WTC11 (cell line): ENCODE data around the gene EPHB3. TPM values are rescaled to one million over a fixed set of nuclear protein-coding genes. Genes with fewer than 3 reads are reported as not detected.

ENCODE experiments used
- ATAC-seq: fragments of 200-7000 bp; cut with Tn5 transposase; 2 replicates; pipeline ENCODE4 v1.10.0; 2021; ENCODE audit warnings: mild to moderate bottlenecking, moderate library complexity
- CTCF ChIA-PET: fragments of 300-600 bp; sonication (Branson Sonifier 250); formaldehyde crosslinking; loops from one replicate; lab custom pipeline; 2021; ENCODE audit warnings: antibody characterized with exemption; lab: Charles Lee
- POLR2A ChIA-PET: fragments of 350-600 bp; sonication (Branson Sonifier 250); formaldehyde crosslinking; loops from one replicate; lab custom pipeline; 2021; ENCODE audit warnings: antibody characterized with exemption; lab: Charles Lee
- DNase-seq: peaks from one replicate; pipeline ENCODE4 v3.0.0; 2021; ENCODE audit warnings: low spot score
- H3K27ac Mint-ChIP-seq: 2 replicates; pipeline ENCODE4 v1.8.0; 2021; ENCODE audit warnings: mixed read lengths
- H3K27me3 Mint-ChIP-seq: 2 replicates; pipeline ENCODE4 v1.8.0; 2021; ENCODE audit warnings: low read depth, mild to moderate bottlenecking, moderate library complexity, mixed read lengths
- H3K36me3 Mint-ChIP-seq: 2 replicates; pipeline ENCODE4 v1.8.0; 2021; ENCODE audit warnings: mixed read lengths
- H3K4me1 Mint-ChIP-seq: 2 replicates; pipeline ENCODE4 v1.8.0; 2022; ENCODE audit warnings: mixed read lengths
- H3K4me3 Mint-ChIP-seq: 2 replicates; pipeline ENCODE4 v1.8.0; 2021; ENCODE audit warnings: mild to moderate bottlenecking, moderate library complexity, mixed read lengths
- H3K9me3 Mint-ChIP-seq: 2 replicates; pipeline ENCODE4 v1.8.0; 2021; ENCODE audit warnings: mixed read lengths
- ATF1 ChIP-seq: sonication (generic); formaldehyde crosslinking; IDR thresholded peaks from 2 replicates; pipeline ENCODE4 v1.8.1; 2023; ENCODE audit warnings: mild to moderate bottlenecking, moderate library complexity, missing genetic modification reagents
- CBFB ChIP-seq: sonication (generic); formaldehyde crosslinking; IDR thresholded peaks from 2 replicates; pipeline ENCODE4 v1.8.1; 2022; ENCODE audit warnings: mild to moderate bottlenecking, low read depth, missing genetic modification reagents
- ETV6 ChIP-seq: sonication (generic); formaldehyde crosslinking; IDR thresholded peaks from 2 replicates; pipeline ENCODE4 v1.8.1; 2022; ENCODE audit warnings: mild to moderate bottlenecking, missing genetic modification reagents
- GABPB1 ChIP-seq: sonication (generic); formaldehyde crosslinking; IDR thresholded peaks from 2 replicates; pipeline ENCODE4 v1.8.1; 2023; ENCODE audit warnings: mild to moderate bottlenecking, missing genetic modification reagents
- MXD4 ChIP-seq: fragments of 250-450 bp; sonication (Bioruptor Pico); IDR thresholded peaks from 2 replicates; pipeline ENCODE4 v1.8.0; 2021; ENCODE audit warnings: mild to moderate bottlenecking, moderate library complexity, borderline replicate concordance
- MYBL2 ChIP-seq: sonication (generic); formaldehyde crosslinking; IDR thresholded peaks from 2 replicates; pipeline ENCODE4 v1.8.1; 2023; ENCODE audit warnings: mild to moderate bottlenecking, moderate library complexity, missing genetic modification reagents
- PRRX2 ChIP-seq: fragments of 250-450 bp; sonication (Bioruptor Pico); IDR thresholded peaks from 2 replicates; pipeline ENCODE4 v1.8.0; 2021; ENCODE audit warnings: mild to moderate bottlenecking
- SMAD4 ChIP-seq: sonication (generic); formaldehyde crosslinking; IDR thresholded peaks from 2 replicates; pipeline ENCODE4 v1.8.0; 2022; ENCODE audit warnings: mild to moderate bottlenecking, missing genetic modification reagents
- TCF7 ChIP-seq: sonication (generic); formaldehyde crosslinking; IDR thresholded peaks from 2 replicates; pipeline ENCODE4 v1.8.0; 2022; ENCODE audit warnings: mild to moderate bottlenecking, low read depth, missing genetic modification reagents, moderate library complexity
- TEAD1 ChIP-seq: sonication (generic); formaldehyde crosslinking; IDR thresholded peaks from 2 replicates; pipeline ENCODE4 v1.8.0; 2022; ENCODE audit warnings: mild to moderate bottlenecking, missing genetic modification reagents
- TEAD4 ChIP-seq: sonication (generic); formaldehyde crosslinking; IDR thresholded peaks from 2 replicates; pipeline ENCODE4 v1.8.0; 2022; ENCODE audit warnings: mild to moderate bottlenecking, missing genetic modification reagents
- ZBTB21 ChIP-seq: sonication (generic); formaldehyde crosslinking; IDR thresholded peaks from 2 replicates; pipeline ENCODE4 v1.8.1; 2023; ENCODE audit warnings: mild to moderate bottlenecking, missing genetic modification reagents, borderline replicate concordance
- ZNF396 ChIP-seq: fragments of 250-450 bp; sonication (Bioruptor Pico); IDR thresholded peaks from 2 replicates; pipeline ENCODE4 v1.8.0; 2021; ENCODE audit warnings: mild to moderate bottlenecking, moderate library complexity, borderline replicate concordance
- total RNA-seq: library from RNA; stranded (reverse); gene quantifications from 3 replicates; pipeline ENCODE4 v1.2.3, GENCODE V29; 2021
- TF ChIP-seq, protein P1 (sequence below): sonication (generic); formaldehyde crosslinking; IDR thresholded peaks from 2 replicates; pipeline ENCODE4 v1.8.0; 2023; ENCODE audit warnings: missing genetic modification reagents, mild to moderate bottlenecking, borderline replicate concordance
- TF ChIP-seq, protein P2 (sequence below): sonication (generic); formaldehyde crosslinking; conservative IDR thresholded peaks from 2 replicates; pipeline ENCODE4 v1.8.1; 2023; ENCODE audit warnings: mild to moderate bottlenecking, low read depth, missing genetic modification reagents, moderate library complexity
- TF ChIP-seq, protein P3 (sequence below): sonication (generic); formaldehyde crosslinking; IDR thresholded peaks from 2 replicates; pipeline ENCODE4 v1.8.0; 2022; ENCODE audit warnings: mild to moderate bottlenecking, missing genetic modification reagents
- TF ChIP-seq, protein P4 (sequence below): sonication (generic); formaldehyde crosslinking; IDR thresholded peaks from 2 replicates; pipeline ENCODE4 v1.8.1; 2023; ENCODE audit warnings: mild to moderate bottlenecking, missing genetic modification reagents
- TF ChIP-seq, protein P5 (sequence below): fragments of 250-450 bp; sonication (Bioruptor Pico); IDR thresholded peaks from 2 replicates; pipeline ENCODE4 v1.9.0; 2021; ENCODE audit warnings: moderate library complexity, mild to moderate bottlenecking, inconsistent platforms, borderline replicate concordance

EPHB3 gene
- total RNA-seq, 1 experiment from 2014 or later, result 11.4 TPM

DNA sequence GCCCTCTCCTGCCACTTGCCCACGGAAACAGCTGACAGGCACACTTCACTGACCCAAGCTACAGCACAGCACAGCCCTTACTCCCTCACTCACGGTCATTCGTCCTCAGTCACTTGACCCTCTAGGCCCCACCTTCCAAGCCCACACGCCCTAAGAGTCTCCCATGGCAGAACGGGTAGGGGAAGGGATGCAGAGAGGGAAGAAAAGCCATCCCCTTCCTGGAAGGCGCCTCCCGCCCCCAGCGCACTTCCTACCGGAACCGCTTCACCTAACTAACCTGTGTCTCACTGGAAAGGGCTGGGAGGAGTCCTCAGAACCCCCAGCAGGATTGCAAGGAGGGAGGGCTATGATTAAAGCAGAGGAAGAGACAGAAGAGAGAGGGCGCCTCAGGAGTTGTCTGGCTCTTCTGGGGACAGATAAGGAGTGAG, 22.9 kb downstream of the EPHB3 start (continued):
- TF ChIP-seq, protein P1, sequence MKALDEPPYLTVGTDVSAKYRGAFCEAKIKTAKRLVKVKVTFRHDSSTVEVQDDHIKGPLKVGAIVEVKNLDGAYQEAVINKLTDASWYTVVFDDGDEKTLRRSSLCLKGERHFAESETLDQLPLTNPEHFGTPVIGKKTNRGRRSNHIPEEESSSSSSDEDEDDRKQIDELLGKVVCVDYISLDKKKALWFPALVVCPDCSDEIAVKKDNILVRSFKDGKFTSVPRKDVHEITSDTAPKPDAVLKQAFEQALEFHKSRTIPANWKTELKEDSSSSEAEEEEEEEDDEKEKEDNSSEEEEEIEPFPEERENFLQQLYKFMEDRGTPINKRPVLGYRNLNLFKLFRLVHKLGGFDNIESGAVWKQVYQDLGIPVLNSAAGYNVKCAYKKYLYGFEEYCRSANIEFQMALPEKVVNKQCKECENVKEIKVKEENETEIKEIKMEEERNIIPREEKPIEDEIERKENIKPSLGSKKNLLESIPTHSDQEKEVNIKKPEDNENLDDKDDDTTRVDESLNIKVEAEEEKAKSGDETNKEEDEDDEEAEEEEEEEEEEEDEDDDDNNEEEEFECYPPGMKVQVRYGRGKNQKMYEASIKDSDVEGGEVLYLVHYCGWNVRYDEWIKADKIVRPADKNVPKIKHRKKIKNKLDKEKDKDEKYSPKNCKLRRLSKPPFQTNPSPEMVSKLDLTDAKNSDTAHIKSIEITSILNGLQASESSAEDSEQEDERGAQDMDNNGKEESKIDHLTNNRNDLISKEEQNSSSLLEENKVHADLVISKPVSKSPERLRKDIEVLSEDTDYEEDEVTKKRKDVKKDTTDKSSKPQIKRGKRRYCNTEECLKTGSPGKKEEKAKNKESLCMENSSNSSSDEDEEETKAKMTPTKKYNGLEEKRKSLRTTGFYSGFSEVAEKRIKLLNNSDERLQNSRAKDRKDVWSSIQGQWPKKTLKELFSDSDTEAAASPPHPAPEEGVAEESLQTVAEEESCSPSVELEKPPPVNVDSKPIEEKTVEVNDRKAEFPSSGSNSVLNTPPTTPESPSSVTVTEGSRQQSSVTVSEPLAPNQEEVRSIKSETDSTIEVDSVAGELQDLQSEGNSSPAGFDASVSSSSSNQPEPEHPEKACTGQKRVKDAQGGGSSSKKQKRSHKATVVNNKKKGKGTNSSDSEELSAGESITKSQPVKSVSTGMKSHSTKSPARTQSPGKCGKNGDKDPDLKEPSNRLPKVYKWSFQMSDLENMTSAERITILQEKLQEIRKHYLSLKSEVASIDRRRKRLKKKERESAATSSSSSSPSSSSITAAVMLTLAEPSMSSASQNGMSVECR (CRISPR knock-in tag), result peak; percentile 10; the same call in 1 of the 2 replicates
- TF ChIP-seq TEAD4 (0 out of 2 replicates have a peak, but pooled peaks have one; percentile 1), GABPB1 (CRISPR knock-in tag) (no peak), ETV6 (CRISPR knock-in tag) (peak; percentile 100), ZNF396 (CRISPR knock-in tag) (no peak), TCF7 (CRISPR knock-in tag) (no peak), TEAD1 (CRISPR knock-in tag) (0 out of 2 replicates have a peak, but pooled peaks have one; percentile 34), MYBL2 (0 out of 2 replicates have a peak, but pooled peaks have one; percentile 4), PRRX2 (CRISPR knock-in tag) (no peak), SMAD4 (CRISPR knock-in tag) (no peak), ATF1 (no peak)
- TF ChIP-seq, protein P2, sequence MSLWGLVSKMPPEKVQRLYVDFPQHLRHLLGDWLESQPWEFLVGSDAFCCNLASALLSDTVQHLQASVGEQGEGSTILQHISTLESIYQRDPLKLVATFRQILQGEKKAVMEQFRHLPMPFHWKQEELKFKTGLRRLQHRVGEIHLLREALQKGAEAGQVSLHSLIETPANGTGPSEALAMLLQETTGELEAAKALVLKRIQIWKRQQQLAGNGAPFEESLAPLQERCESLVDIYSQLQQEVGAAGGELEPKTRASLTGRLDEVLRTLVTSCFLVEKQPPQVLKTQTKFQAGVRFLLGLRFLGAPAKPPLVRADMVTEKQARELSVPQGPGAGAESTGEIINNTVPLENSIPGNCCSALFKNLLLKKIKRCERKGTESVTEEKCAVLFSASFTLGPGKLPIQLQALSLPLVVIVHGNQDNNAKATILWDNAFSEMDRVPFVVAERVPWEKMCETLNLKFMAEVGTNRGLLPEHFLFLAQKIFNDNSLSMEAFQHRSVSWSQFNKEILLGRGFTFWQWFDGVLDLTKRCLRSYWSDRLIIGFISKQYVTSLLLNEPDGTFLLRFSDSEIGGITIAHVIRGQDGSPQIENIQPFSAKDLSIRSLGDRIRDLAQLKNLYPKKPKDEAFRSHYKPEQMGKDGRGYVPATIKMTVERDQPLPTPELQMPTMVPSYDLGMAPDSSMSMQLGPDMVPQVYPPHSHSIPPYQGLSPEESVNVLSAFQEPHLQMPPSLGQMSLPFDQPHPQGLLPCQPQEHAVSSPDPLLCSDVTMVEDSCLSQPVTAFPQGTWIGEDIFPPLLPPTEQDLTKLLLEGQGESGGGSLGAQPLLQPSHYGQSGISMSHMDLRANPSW (CRISPR knock-in tag), result no peak
- TF ChIP-seq, protein P3, sequence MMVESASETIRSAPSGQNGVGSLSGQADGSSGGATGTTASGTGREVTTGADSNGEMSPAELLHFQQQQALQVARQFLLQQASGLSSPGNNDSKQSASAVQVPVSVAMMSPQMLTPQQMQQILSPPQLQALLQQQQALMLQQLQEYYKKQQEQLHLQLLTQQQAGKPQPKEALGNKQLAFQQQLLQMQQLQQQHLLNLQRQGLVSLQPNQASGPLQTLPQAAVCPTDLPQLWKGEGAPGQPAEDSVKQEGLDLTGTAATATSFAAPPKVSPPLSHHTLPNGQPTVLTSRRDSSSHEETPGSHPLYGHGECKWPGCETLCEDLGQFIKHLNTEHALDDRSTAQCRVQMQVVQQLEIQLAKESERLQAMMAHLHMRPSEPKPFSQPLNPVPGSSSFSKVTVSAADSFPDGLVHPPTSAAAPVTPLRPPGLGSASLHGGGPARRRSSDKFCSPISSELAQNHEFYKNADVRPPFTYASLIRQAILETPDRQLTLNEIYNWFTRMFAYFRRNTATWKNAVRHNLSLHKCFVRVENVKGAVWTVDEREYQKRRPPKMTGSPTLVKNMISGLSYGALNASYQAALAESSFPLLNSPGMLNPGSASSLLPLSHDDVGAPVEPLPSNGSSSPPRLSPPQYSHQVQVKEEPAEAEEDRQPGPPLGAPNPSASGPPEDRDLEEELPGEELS (CRISPR knock-in tag), result no peak

DNA sequence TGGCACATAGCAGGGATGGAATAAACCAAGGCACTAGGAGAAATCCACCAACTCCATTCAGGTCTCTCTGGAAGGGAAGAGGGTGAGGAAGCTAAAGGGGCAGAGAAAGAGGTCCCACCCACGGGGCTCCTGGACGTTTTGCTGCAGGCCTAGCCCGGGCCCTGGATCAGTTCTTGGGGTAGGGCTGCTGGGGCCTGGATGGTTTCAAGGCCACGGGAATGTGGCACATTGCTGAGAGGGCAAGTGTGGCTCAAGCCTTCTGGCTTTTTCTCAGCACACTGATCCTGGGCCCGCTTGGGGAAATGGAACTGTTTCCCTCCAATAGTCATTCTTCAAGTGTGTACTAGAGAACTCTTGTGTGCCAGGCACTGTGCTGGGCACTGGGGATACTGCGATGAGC, 24.0 kb downstream of the EPHB3 start:
- ChIA-PET POLR2A (interaction anchor here (0.5 to 1.7 kb wide), 2 partner anchors 24 to 322 kb away, joined by 4 read pairs; partner anchors contain the start of gene EPHB3), CTCF (interaction anchor here (0.5 to 4.5 kb wide), 7 partner anchors 9 to 171 kb away, joined by 3 to 37 read pairs (median 3); no protein-coding TSS in a partner anchor)
- Mint-ChIP-seq H3K36me3 (peaks cover 3% of the 10 kb centered on the region; the same call in 1 of the 2 replicates), H3K4me1 (peaks cover 23% of the 10 kb centered on the region), H3K4me3 (no peak overlapping the region), H3K9me3 (no peaks in the 10 kb centered on the region), H3K27ac (no peak overlapping the region), H3K27me3 (peaks cover 40% of the 10 kb centered on the region)
- TF ChIP-seq, protein P4, sequence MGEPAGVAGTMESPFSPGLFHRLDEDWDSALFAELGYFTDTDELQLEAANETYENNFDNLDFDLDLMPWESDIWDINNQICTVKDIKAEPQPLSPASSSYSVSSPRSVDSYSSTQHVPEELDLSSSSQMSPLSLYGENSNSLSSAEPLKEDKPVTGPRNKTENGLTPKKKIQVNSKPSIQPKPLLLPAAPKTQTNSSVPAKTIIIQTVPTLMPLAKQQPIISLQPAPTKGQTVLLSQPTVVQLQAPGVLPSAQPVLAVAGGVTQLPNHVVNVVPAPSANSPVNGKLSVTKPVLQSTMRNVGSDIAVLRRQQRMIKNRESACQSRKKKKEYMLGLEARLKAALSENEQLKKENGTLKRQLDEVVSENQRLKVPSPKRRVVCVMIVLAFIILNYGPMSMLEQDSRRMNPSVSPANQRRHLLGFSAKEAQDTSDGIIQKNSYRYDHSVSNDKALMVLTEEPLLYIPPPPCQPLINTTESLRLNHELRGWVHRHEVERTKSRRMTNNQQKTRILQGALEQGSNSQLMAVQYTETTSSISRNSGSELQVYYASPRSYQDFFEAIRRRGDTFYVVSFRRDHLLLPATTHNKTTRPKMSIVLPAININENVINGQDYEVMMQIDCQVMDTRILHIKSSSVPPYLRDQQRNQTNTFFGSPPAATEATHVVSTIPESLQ (CRISPR knock-in tag), result no peak
- TF ChIP-seq, protein P5, sequence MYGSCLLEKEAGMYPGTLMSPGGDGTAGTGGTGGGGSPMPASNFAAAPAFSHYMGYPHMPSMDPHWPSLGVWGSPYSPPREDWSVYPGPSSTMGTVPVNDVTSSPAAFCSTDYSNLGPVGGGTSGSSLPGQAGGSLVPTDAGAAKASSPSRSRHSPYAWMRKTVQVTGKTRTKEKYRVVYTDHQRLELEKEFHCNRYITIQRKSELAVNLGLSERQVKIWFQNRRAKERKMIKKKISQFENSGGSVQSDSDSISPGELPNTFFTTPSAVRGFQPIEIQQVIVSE, result no peak
- TF ChIP-seq MXD4 (CRISPR knock-in tag) (no peak), ZBTB21 (no peak), CBFB (CRISPR knock-in tag) (no peak)
- no peak for ATAC-seq
- no peak for DNase-seq
